ENCODE measurements around the gene RALGPS1.

The RALGPS1 gene

DNA sequence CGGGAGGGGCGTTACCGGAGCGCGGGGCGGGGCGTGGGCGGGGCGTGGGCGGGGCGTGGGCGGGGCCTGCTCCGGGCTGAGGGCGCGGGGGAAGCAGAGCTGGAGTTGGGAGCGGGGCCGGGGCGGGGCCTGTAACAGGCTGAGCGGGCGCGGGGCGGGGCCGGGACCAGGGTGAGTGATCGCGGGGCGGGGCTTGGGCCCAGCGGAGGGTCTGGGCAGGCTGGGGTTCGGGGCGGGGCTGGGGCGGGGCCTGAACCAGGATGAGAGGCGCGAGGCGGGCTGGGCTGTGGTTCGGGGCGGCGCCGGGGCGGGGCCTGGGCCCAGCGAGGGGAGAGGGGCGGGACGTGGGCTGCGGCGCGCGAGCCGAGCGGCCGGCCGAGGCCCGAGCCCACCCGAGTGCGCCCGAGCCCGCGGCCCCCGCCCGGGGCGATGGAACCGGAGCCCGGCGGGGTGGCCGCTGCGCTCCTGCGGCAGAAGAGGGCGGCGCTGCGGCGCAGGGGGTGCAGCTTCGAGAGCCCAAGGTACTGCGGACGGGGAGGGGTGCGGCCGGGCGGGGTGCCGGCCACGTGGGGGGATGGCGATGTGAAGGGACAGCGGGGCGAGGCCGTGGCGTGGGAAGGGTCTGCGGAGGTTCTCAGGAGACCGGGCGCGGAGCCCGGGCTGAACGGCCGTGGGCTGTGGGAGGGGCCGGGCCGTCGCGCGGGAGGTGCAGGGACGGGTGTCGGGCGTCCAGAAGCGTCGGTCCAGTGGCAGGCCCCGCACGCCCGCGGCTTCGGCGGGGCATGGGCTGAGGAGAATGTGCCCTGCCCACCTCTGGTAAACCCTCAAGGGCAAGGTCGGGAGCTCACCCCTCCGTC is 310.5 kb downstream of the RALGPS1 start:
- DNase-seq (ENCODE audit: low spot score) = peak; percentile 60

DNA sequence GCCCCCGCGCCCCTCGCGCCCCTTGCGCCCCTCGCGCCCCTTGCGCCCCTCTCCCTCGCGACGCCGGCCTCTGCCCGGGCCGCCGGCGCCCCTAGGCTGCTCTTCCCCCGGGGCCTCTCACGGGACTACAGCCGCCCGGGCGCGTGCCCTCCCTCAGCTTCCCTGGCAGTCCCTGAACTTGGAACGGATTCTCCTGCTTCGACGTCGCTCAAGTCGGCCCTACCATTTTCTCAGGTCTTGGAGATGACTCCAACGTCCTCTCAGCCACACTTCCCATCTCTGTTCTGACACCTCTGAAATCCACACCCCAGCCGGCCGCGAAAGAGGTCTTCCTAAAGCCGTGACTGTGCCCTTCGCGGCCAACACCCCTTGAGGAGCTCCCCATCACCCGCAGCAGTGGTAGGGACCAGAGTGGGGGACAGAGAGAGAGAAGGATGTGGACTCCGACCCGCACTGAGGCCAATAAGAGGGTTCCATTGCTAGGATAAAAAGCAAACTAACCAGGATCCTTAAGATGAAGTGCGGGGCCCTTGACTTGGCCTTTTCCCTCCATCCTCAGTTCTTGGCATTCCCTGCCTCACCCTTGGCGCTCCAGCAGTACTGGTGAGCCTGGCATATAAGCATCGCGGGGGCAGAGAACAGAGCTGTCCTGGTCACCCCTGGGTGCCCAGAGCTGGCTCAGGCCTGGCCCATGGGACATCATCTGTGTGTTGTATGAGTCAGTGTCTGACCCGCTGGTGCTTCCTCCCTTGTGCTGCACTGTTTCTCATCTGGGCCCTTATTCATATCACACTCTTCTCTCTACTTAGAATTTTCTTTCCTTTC is 311.4 kb downstream of the RALGPS1 start:
- DNase-seq (ENCODE audit: low spot score) = no peak

- no peak for DNase-seq (ENCODE audit: low spot score)
Observed at GRCh38 chr9:127229691-127230417, 315.3 kb downstream of the RALGPS1 start.

DNA sequence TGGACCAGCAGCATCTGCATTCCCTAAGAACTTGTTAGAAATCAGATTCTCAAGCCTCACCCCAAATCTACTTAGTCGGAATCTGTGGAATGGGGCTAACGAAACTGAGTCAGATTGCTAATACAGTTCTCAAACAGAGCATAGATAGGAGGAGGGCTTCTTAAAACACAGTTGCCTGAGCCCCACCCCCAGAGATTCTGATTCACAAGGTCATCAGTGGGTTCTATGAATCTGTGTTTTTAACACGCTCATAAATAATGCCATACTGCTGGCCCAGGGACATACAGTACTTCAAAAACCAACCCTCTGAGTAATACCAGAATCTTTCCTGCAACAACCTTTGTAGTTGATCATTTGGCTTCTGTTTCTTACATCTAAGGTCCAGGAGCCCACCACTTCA is 317.1 kb downstream of the RALGPS1 start:
- DNase-seq (ENCODE audit: low spot score) = no peak

DNA sequence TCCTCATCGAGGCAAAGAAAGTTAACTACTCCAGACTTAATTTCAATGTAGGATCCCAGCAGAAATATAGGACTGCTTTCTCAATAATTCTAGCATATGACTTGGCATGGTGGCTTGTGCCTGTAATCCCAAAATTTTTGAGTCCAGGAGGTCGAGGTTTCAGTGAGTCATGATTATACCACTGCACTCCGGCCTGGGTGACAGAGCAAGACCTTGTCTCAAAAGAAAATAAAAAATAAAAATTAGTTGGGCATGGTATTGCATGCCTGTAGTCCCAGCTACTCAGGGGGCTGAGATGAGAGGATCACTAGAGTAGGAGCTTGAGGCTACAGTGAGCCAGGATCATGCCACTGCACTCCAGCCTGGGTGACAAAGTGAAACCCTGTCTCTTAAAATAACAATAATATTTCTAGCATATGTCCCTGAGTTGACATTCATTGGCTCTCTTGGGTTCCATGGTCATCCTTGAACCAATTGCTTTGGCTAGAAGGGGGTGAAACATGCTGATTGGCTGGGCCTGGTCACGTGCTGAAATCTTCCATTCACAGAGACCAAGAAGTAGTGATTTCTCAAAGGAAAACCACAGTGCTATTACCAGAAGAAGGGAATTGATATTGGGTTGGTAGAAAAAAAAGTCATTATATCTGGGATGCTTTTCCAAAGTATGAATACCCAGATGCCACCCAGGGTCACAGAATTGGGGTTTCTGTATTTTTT is 318.4 kb downstream of the RALGPS1 start:
- DNase-seq (ENCODE audit: low spot score) = no peak

GRCh38 chr9:127233550-127233949 is 319.0 kb downstream of the RALGPS1 start:
- DNase-seq (ENCODE audit: low spot score) = no peak

GRCh38 chr9:127233989-127234388 is 319.4 kb downstream of the RALGPS1 start:
- DNase-seq (ENCODE audit: low spot score) = no peak

DNA sequence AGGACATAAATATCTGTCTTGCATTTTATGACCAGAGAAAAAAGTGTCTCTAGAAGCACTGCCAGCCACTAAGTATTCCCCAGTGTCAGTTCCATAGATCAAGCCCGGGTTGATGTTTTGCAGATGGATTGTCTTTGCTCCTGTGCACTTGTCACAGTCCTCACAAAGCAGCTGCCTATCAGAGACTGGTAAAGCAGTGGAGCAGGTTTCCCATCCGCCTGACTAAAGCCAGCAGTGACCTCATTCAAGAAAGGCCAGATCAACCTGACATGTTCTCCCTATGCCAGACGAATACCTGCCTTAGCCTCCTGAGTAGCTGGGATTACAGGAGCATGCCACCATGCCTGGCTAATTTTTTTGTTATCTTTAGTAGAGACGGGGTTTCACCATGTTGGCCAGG is 323.2 kb downstream of the RALGPS1 start:
- DNase-seq (ENCODE audit: low spot score) = no peak

- DNase-seq (ENCODE audit: low spot score) = no peak
Observed at GRCh38 chr9:127241354-127241753, 326.8 kb downstream of the RALGPS1 start.

- peak; percentile 65 for DNase-seq (ENCODE audit: low spot score)
Observed at GRCh38 chr9:127244609-127245601, 330.3 kb downstream of the RALGPS1 start.

GRCh38 chr9:127245637-127246164 is 331.1 kb downstream of the RALGPS1 start:
- DNase-seq (ENCODE audit: low spot score) = no peak

DNA sequence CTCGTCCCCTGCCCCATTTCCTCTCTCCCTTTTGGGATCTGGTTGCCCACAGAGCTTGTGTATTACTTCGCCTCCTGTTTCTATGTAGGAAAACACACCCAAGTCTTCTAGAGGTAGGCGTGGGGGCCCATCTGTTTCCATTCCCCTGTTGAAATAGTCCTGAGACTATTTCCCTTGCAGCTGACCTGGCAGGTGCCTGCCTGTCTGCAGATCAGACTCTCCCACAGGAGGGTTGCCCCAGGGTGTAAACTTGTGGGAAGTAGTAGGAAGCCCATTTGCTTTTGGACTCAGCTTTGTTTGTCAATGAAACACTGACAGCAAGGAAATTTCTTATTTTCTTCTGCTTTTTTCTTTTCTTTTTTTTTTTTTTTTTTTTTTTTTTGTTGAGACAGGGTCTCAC is 333.7 kb downstream of the RALGPS1 start:
- DNase-seq (ENCODE audit: low spot score) = no peak

GRCh38 chr9:127249877-127250276 is 335.3 kb downstream of the RALGPS1 start:
- DNase-seq (ENCODE audit: low spot score) = no peak

DNA sequence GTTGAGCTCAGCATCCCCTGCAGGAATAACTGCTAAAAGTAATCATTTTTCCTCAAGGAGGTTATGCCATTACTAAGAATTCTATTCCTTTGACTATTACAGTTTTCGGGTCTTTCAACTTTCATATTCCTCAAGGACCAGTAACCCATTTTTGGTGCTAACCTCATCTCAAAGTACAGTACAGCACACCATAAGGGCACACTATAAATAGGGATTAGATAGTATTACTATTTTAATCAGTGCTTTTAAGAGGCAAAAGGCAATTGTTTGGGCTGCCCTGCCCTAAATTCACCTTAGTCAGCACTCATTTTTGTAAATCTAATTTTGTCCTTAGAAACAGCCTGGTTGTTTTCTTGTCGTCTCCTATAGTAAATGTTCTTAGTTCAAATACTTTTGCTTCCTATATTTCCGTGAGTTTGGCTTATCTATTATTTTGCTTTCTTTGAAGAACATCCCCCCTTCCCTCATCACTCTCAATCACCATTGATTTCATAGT is 336.4 kb downstream of the RALGPS1 start:
- no peak for DNase-seq (ENCODE audit: low spot score)

GRCh38 chr9:127252410-127253318 is 338.1 kb downstream of the RALGPS1 start:
- DNase-seq (ENCODE audit: low spot score) = no peak

GRCh38 chr9:127253446-127253845 is 338.9 kb downstream of the RALGPS1 start:
- DNase-seq (ENCODE audit: low spot score) = no peak

DNA sequence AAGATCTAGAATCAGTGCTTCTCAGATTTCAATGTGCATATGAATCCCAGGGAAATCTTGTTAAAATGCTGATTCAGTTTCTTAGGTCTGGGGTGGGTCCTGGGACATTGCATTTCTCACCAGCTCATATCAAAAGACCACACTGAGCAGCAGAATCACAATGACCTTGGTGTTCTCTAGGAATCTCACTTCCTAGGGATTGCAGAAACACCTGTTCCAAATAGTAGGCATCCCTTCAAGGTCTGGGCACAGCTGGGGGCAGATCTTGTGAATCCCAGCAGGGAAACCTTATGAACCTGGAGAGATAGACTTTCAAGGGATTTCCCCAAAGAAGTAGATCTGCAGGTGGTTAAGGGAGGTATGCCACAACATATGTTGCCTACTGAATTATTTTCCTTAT is 341.1 kb downstream of the RALGPS1 start:
- no peak for DNase-seq (ENCODE audit: low spot score)

DNA sequence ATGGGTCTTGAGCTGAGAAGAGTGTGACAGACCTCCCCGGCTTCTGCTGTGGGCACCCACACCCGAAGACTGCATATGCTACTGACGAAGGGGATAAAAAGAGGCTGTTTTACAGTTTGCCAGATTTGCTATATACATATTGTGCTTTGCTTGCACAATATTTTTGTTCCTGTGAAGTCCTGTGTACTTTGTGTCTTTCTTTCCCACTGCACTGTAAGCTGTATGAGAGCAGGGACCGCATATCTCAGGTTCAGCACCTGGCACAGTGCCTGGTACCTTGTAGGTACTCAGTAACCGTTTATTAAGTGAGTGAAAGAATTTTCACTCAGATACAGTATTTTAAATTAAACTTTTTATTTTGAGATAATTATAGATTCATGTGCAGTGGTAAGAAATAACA is 341.7 kb downstream of the RALGPS1 start:
- no peak for DNase-seq (ENCODE audit: low spot score)

Measured in hematopoietic multipotent progenitor cell treated with erythropoietin and hydrocortisone succinate and interleukin-3 and kit ligand, for 17 days (in vitro differentiated cells).